ENCODE results near the gene PCP4. TPM values are rescaled to one million over a fixed set of nuclear protein-coding genes. Genes with fewer than 3 reads are reported as not detected.

Gene PCP4
- total and polyA plus RNA-seq, 9 of the 15 experiments (the other 6 are each of a cell fraction or from before 2014, with no cell fraction given): not detected

DNA sequence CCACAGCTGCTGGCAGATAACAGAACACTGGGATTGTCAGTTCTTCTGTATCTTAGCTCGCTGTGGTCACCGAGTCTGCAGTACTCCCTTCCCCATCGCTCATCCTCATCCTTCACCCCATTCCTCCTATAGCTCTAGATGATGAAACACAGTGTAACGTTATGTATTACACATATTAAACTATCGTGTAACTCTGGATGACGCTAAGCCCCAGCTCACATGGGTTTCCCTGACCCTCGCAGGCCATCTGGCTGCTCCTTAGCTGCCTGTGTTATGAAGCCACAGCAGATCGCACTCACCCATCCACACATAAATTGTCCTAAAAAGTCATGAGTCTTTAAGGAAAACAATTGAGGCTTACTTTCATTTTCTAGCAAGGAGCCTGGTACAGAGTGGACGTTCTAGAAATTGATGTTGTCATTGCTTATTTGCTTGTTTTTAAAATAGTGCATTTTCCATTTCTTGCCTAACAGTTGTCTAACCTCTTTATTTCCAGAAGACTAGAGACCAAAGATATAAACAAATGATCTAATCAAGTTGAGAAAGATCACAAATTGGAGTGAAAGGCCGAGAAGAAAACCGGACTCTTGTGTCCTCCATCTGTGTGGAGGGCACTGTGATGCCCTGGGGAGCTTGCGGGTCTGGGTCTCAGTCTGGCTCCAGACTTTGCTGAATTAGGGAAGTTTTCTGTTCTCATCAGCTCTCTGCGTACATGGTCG lies 24.3 kb upstream of the PCP4 start (continued):
- TF ChIP-seq, protein P1, sequence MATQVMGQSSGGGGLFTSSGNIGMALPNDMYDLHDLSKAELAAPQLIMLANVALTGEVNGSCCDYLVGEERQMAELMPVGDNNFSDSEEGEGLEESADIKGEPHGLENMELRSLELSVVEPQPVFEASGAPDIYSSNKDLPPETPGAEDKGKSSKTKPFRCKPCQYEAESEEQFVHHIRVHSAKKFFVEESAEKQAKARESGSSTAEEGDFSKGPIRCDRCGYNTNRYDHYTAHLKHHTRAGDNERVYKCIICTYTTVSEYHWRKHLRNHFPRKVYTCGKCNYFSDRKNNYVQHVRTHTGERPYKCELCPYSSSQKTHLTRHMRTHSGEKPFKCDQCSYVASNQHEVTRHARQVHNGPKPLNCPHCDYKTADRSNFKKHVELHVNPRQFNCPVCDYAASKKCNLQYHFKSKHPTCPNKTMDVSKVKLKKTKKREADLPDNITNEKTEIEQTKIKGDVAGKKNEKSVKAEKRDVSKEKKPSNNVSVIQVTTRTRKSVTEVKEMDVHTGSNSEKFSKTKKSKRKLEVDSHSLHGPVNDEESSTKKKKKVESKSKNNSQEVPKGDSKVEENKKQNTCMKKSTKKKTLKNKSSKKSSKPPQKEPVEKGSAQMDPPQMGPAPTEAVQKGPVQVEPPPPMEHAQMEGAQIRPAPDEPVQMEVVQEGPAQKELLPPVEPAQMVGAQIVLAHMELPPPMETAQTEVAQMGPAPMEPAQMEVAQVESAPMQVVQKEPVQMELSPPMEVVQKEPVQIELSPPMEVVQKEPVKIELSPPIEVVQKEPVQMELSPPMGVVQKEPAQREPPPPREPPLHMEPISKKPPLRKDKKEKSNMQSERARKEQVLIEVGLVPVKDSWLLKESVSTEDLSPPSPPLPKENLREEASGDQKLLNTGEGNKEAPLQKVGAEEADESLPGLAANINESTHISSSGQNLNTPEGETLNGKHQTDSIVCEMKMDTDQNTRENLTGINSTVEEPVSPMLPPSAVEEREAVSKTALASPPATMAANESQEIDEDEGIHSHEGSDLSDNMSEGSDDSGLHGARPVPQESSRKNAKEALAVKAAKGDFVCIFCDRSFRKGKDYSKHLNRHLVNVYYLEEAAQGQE (IDR thresholded peaks at IDR 0.05; ENCODE audit: borderline replicate concordance): no peak
- TF ChIP-seq, protein P1 (CRISPR knock-in tag; IDR thresholded peaks at IDR 0.05; ENCODE audit: low read depth): no peak
- no peak for TF ChIP-seq ETS2 (tag; IDR thresholded peaks at IDR 0.05; ENCODE audit: borderline replicate concordance, poor library complexity, severe bottlenecking)
- TF ChIP-seq, protein P2, sequence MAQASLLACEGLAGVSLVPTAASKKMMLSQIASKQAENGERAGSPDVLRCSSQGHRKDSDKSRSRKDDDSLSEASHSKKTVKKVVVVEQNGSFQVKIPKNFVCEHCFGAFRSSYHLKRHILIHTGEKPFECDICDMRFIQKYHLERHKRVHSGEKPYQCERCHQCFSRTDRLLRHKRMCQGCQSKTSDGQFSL (CRISPR knock-in tag; IDR thresholded peaks at IDR 0.05): no peak
- TF ChIP-seq, protein P2 (tag; IDR thresholded peaks at IDR 0.05): no peak
- TF ChIP-seq TCFL5 (CRISPR knock-in tag; conservative IDR thresholded peaks at IDR 0.05): 0 out of 2 replicates have a peak, but pooled peaks have one; percentile 34
- TF ChIP-seq ZEB2 (IDR thresholded peaks at IDR 0.05): no peak
- peak; percentile 86 for TF ChIP-seq ZNF584 (CRISPR knock-in tag; IDR thresholded peaks at IDR 0.05; ENCODE audit: low read depth)
- no peak for TF ChIP-seq NKRF (IDR thresholded peaks at IDR 0.05; ENCODE audit: borderline replicate concordance)
- 0 out of 2 replicates have a peak, but pooled peaks have one; percentile 30 for TF ChIP-seq ZNF644 (tag; IDR thresholded peaks at IDR 0.05; ENCODE audit: low read depth)
- peak; percentile 93 for TF ChIP-seq ZNF175 (CRISPR knock-in tag; IDR thresholded peaks at IDR 0.05; ENCODE audit: low read depth)
- no peak for TF ChIP-seq LCOR (CRISPR knock-in tag; IDR thresholded peaks at IDR 0.05)
- TF ChIP-seq KDM1A (IDR thresholded peaks at IDR 0.05): no peak

All from K562 (cell line).